CD4-positive, alpha-beta memory T cell (primary cell): ENCODE data around the gene GMPPB. TPM values are rescaled to one million over a fixed set of nuclear protein-coding genes. Genes with fewer than 3 reads are reported as not detected.
A peak's percentile ranks its signal among the peaks of the same experiment; 100 is the strongest.
"Not testable (repeated sequence)": the region's sequence is repeated elsewhere in the genome, so short reads cannot be mapped to it uniquely, and the experiment has no call there.

ENCODE experiments used
- CTCF ChIA-PET: fragments of 350-600 bp; sonication (Branson Sonifier 250); formaldehyde crosslinking; loops from one replicate; lab custom pipeline; 2021; ENCODE audit warnings: inconsistent platforms; ENCODE audit not compliant: partially characterized antibody; lab: Charles Lee
- POLR2A ChIA-PET: fragments of 350-600 bp; sonication (Branson Sonifier 250); formaldehyde crosslinking; loops from one replicate; lab custom pipeline; 2021; ENCODE audit not compliant: partially characterized antibody; lab: Charles Lee
- DNase-seq, 5 donors: peaks; one replicate each; pipeline versions ENCODE4 v3.0.0 to v3.0.0-alpha.2; 2020 to 2022; ENCODE audit warnings: mixed read lengths in 1 of 5
- H3K27ac ChIP-seq: one replicate; pipeline ENCODE4 v1.7.0; 2013; ENCODE audit warnings: low read depth, low read length
- H3K27me3 ChIP-seq: 2 replicates; pipeline ENCODE4 v1.7.0; 2013; ENCODE audit warnings: mild to moderate bottlenecking, low read length, moderate library complexity; ENCODE audit not compliant: insufficient read depth
- H3K36me3 ChIP-seq: 2 replicates; pipeline ENCODE4 v1.7.0; 2013; ENCODE audit warnings: mild to moderate bottlenecking, low read length, moderate library complexity; ENCODE audit not compliant: insufficient read depth
- H3K4me1 ChIP-seq: 2 replicates; pipeline ENCODE4 v1.7.0; 2013; ENCODE audit warnings: mild to moderate bottlenecking, low read length, moderate library complexity; ENCODE audit not compliant: insufficient read depth
- H3K4me3 ChIP-seq, 2 donors: one replicate each; pipeline ENCODE4 v1.7.0; 2013; ENCODE audit warnings: low read length in 2 of 2, mild to moderate bottlenecking in 1 of 2
- H3K9me3 ChIP-seq, 2 donors: one replicate each; pipeline ENCODE4 v1.7.0; 2013; ENCODE audit warnings: low read length in 2 of 2, control low read depth in 1 of 2; ENCODE audit not compliant: control insufficient read depth in 1 of 2
- H3K27ac Mint-ChIP-seq, 7 donors: one replicate each; pipeline ENCODE4 v1.8.0; 2020 to 2021; ENCODE audit warnings: mixed read lengths in 7 of 7, mild to moderate bottlenecking in 6 of 7, inconsistent platforms in 3 of 7, moderate library complexity in 3 of 7
- H3K27me3 Mint-ChIP-seq, 2 donors: one replicate each; pipeline ENCODE4 v1.8.0; 2020 to 2021; ENCODE audit warnings: mixed read lengths in 2 of 2
- H3K36me3 Mint-ChIP-seq, 2 donors: one replicate each; pipeline ENCODE4 v1.8.0; 2020 to 2021; ENCODE audit warnings: mixed read lengths in 2 of 2, inconsistent platforms in 1 of 2, mild to moderate bottlenecking in 1 of 2
- H3K4me1 Mint-ChIP-seq, 4 donors: one replicate each; pipeline ENCODE4 v1.8.0; 2020 to 2021; ENCODE audit warnings: mixed read lengths in 4 of 4, mild to moderate bottlenecking in 1 of 4
- H3K4me3 Mint-ChIP-seq, 8 donors: one replicate each; pipeline ENCODE4 v1.8.0; 2020 to 2021; ENCODE audit warnings: mixed read lengths in 8 of 8, mild to moderate bottlenecking in 7 of 8, moderate library complexity in 6 of 8, inconsistent platforms in 3 of 8
- H3K9me3 Mint-ChIP-seq, 8 donors: one replicate each; pipeline ENCODE4 v1.8.0; 2020 to 2021; ENCODE audit warnings: mixed read lengths in 8 of 8, mild to moderate bottlenecking in 5 of 8, inconsistent platforms in 3 of 8, moderate library complexity in 1 of 8
- intact Hi-C: fragments of 100-400 bp; cut with micrococcal nuclease; formaldehyde crosslinking; loops from one replicate; pipeline ENCODE4 v1.15.1; 2023
- polyA plus RNA-seq, 2 donors: library from polyadenylated mRNA; unstranded; fragments of 300-500 nt; fragmentation: Illumina TruSeq; gene quantifications; one replicate each; pipeline ENCODE4 v1.2.3, GENCODE V29; 2021
- total RNA-seq, 2 experiments: library from RNA; stranded (reverse); gene quantifications; one replicate each; pipeline ENCODE4 v1.2.3, GENCODE V29; 2021

Gene GMPPB
- total and polyA plus RNA-seq, 4 experiments from 2014 or later = 22.2 to 61.3 (median 41.7) TPM

GRCh38 chr3:49687424-49687795 is 36.3 kb downstream of the GMPPB start:
- H3K36me3 Mint-ChIP-seq = peaks cover 0 to 26% of the 10 kb centered on the region in 2 donors
- POLR2A ChIA-PET = interaction anchor here (1.2 kb wide), 1 partner anchor 9 kb away, joined by 3 read pairs; no protein-coding TSS in a partner anchor
- H3K9me3 Mint-ChIP-seq, DNase-seq, H3K27me3 Mint-ChIP-seq, H3K27ac ChIP-seq, H3K4me3 ChIP-seq, CTCF ChIA-PET, H3K27me3 ChIP-seq, H3K9me3 ChIP-seq, intact Hi-C loops: not testable (repeated sequence)
- H3K4me1 ChIP-seq = peaks cover 27% of the 10 kb centered on the region
- peak overlapping the region; percentile 26 to 98 (median 61) for H3K4me3 Mint-ChIP-seq
- peaks cover 14 to 43% (median 26%) of the 10 kb centered on the region in 4 donors for H3K4me1 Mint-ChIP-seq
- H3K36me3 ChIP-seq = peaks cover 15% of the 10 kb centered on the region
- peak overlapping the region in 1 of 7 donors; percentile 32 for H3K27ac Mint-ChIP-seq

- H3K27ac ChIP-seq, H3K27me3 ChIP-seq, H3K9me3 ChIP-seq, H3K9me3 Mint-ChIP-seq, H3K27me3 Mint-ChIP-seq, intact Hi-C loops, CTCF ChIA-PET, H3K4me3 ChIP-seq, POLR2A ChIA-PET: not testable (repeated sequence)
- peaks cover 20% of the 10 kb centered on the region for H3K36me3 ChIP-seq
- peak; percentile 16 to 60 (median 22) for DNase-seq
- peaks cover 27% of the 10 kb centered on the region for H3K4me1 ChIP-seq
- Mint-ChIP-seq H3K36me3 (peaks cover 0 to 27% of the 10 kb centered on the region in 2 donors), H3K4me1 (peaks cover 14 to 40% (median 26%) of the 10 kb centered on the region in 4 donors), H3K4me3 (peak overlapping the region in 7 of 8 donors; percentile 45 to 98 (median 64)), H3K27ac (peak overlapping the region in 3 of 7 donors; percentile 32 to 53 (median 46))
Observed at GRCh38 chr3:49686769-49687423, 36.9 kb downstream of the GMPPB start.

GRCh38 chr3:49686346-49686745 is 37.4 kb downstream of the GMPPB start:
- H3K9me3 Mint-ChIP-seq, H3K27ac ChIP-seq, POLR2A ChIA-PET, intact Hi-C loops, H3K4me3 ChIP-seq, CTCF ChIA-PET, H3K27me3 Mint-ChIP-seq, H3K27me3 ChIP-seq, H3K9me3 ChIP-seq: not testable (repeated sequence)
- Mint-ChIP-seq H3K4me3 (peak overlapping the region; percentile 54 to 98 (median 70)), H3K36me3 (peaks cover 0 to 27% of the 10 kb centered on the region in 2 donors), H3K4me1 (peaks cover 14 to 40% (median 25%) of the 10 kb centered on the region in 4 donors), H3K27ac (peak overlapping the region in 1 of 7 donors; percentile 36)
- Histone ChIP-seq H3K4me1 (peaks cover 23% of the 10 kb centered on the region), H3K36me3 (peaks cover 26% of the 10 kb centered on the region)
- peak in 3 of 5 donors; percentile 28 to 37 (median 36) for DNase-seq

GRCh38 chr3:49685846-49686245 is 37.9 kb downstream of the GMPPB start:
- H3K9me3 ChIP-seq, H3K4me3 ChIP-seq, H3K27me3 Mint-ChIP-seq, H3K27me3 ChIP-seq, intact Hi-C loops, CTCF ChIA-PET, POLR2A ChIA-PET, DNase-seq, H3K27ac ChIP-seq, H3K9me3 Mint-ChIP-seq: not testable (repeated sequence)
- Mint-ChIP-seq H3K4me3 (peak overlapping the region in 2 of 8 donors; percentile 42 to 79), H3K27ac (peak overlapping the region in 1 of 7 donors; percentile 12), H3K36me3 (peaks cover under 1 to 28% of the 10 kb centered on the region in 2 donors), H3K4me1 (peaks cover 11 to 35% (median 21%) of the 10 kb centered on the region in 4 donors)
- Histone ChIP-seq H3K4me1 (peaks cover 18% of the 10 kb centered on the region), H3K36me3 (peaks cover 31% of the 10 kb centered on the region)

- H3K36me3 ChIP-seq = peaks cover 38% of the 10 kb centered on the region
- CTCF ChIA-PET, intact Hi-C loops, H3K9me3 Mint-ChIP-seq, H3K9me3 ChIP-seq, POLR2A ChIA-PET, H3K4me3 ChIP-seq, DNase-seq, H3K27ac Mint-ChIP-seq, H3K27ac ChIP-seq, H3K27me3 Mint-ChIP-seq, H3K27me3 ChIP-seq: not testable (repeated sequence)
- Mint-ChIP-seq H3K36me3 (peaks cover 6 to 36% of the 10 kb centered on the region in 2 donors), H3K4me1 (peaks cover 5 to 29% (median 15%) of the 10 kb centered on the region in 4 donors), H3K4me3 (peak overlapping the region in 3 of 8 donors; percentile 41 to 60 (median 48))
- H3K4me1 ChIP-seq = peaks cover 11% of the 10 kb centered on the region
Observed at GRCh38 chr3:49685103-49685502, 38.6 kb downstream of the GMPPB start.

GRCh38 chr3:49684453-49684852 is 39.3 kb downstream of the GMPPB start:
- POLR2A ChIA-PET, H3K9me3 Mint-ChIP-seq, H3K27me3 Mint-ChIP-seq: not testable (repeated sequence)

GRCh38 chr3:49683162-49683561 is 40.6 kb downstream of the GMPPB start:
- H3K4me1 Mint-ChIP-seq = peaks cover 5 to 15% (median 10%) of the 10 kb centered on the region in 4 donors
- POLR2A ChIA-PET = no interaction called here

More at GRCh38 chr3:49684453-49684852, 39.3 kb downstream of the GMPPB start:
- DNase-seq, H3K4me3 ChIP-seq, CTCF ChIA-PET, H3K27ac ChIP-seq, intact Hi-C loops, H3K9me3 ChIP-seq, H3K4me1 ChIP-seq, H3K27me3 ChIP-seq: not testable (repeated sequence)
- Mint-ChIP-seq H3K36me3 (peaks cover 12 to 40% of the 10 kb centered on the region in 2 donors), H3K27ac (peak overlapping the region in 3 of 7 donors; percentile 7 to 57 (median 47)), H3K4me3 (peak overlapping the region in 1 of 8 donors; percentile 15), H3K4me1 (peaks cover 7 to 25% (median 13%) of the 10 kb centered on the region in 4 donors)
- H3K36me3 ChIP-seq = peaks cover 45% of the 10 kb centered on the region

More at GRCh38 chr3:49683162-49683561, 40.6 kb downstream of the GMPPB start:
- DNase-seq = no peak
- Histone ChIP-seq H3K27me3 (no peaks in the 10 kb centered on the region), H3K9me3 (no peaks in the 10 kb centered on the region), H3K36me3 (peaks cover 57% of the 10 kb centered on the region), H3K4me1 (no peaks in the 10 kb centered on the region), H3K4me3 (no peak overlapping the region), H3K27ac (no peak overlapping the region)
- intact Hi-C loops = no loop called here
- Mint-ChIP-seq H3K27ac (no peak overlapping the region), H3K4me3 (no peak overlapping the region), H3K27me3 (peaks cover 0 to 2% of the 10 kb centered on the region in 2 donors), H3K36me3 (peaks cover 15 to 41% of the 10 kb centered on the region in 2 donors), H3K9me3 (no peaks in the 10 kb centered on the region)
- CTCF ChIA-PET = no interaction called here
